Measurements from ENCODE around the gene MYO18A.

- no peak for TF ChIP-seq CTCF (IDR thresholded peaks at IDR 0.05)
- TF ChIP-seq POLR2A (IDR thresholded peaks at IDR 0.05) = no peak
These were observed 21.5 kb downstream of the MYO18A start for GRCh38 chr17:29158488-29159275.
